ENCODE data around the gene RPS29.
"Not testable (repeated sequence)": the region's sequence is repeated elsewhere in the genome, so short reads cannot be mapped to it uniquely, and the experiment has no call there.

Gene RPS29

DNA sequence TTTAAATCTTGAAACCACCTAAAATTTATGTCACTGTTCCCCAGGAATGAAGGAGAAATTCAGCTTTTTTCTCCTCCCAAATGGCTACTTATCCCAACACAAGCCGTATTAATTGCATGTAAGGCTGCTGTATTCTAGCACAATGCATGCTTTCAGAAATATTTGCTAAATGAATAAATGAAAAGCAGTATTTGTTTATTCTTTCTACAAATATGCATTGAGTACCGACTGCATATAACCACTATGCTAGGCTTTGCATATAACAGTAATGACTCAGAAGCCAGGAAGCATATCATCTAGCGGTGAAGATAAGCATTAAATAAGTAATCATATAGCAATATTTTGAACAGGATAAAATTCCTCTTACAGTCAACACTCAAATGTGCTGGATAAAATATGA is 6.8 kb upstream of the RPS29 start:
- no peaks in the 10 kb centered on the region for H3K9me3 ChIP-seq (ENCODE audit: insufficient read depth, low read depth, low read length)
- H3K36me3 ChIP-seq (ENCODE audit: insufficient read depth, low read depth, low read length) = no peaks in the 10 kb centered on the region
- no peak overlapping the region for H3K27ac ChIP-seq (ENCODE audit: low read length)
- no peak overlapping the region for H3K4me3 ChIP-seq (ENCODE audit: low read length)
- H3K4me1 ChIP-seq (ENCODE audit: insufficient read depth, low read length) = no peaks in the 10 kb centered on the region
- H3K27me3 ChIP-seq (ENCODE audit: insufficient read depth, low read length) = no peaks in the 10 kb centered on the region
- no peak overlapping the region for H3K9ac ChIP-seq (ENCODE audit: low read depth, low read length)

DNA sequence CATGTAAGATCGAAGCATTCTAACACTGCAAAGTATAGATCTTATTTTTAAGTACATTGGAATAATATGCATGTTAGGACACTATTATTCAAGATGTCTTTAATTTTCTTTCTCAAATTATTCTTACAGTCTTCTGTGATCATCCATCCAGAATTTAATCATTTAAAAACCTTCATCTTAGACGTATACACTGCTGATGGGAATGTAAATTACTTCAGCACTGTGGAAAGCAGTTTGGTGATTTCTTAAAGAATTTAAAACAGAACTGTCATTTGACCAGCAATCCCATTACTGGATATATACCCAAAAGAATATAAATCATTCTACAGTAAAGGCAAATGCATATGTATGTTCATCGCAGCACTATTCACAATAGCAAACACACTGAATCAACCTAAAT is 3.2 kb upstream of the RPS29 start:
- H3K27ac ChIP-seq (ENCODE audit: low read length) = no peak overlapping the region

DNA sequence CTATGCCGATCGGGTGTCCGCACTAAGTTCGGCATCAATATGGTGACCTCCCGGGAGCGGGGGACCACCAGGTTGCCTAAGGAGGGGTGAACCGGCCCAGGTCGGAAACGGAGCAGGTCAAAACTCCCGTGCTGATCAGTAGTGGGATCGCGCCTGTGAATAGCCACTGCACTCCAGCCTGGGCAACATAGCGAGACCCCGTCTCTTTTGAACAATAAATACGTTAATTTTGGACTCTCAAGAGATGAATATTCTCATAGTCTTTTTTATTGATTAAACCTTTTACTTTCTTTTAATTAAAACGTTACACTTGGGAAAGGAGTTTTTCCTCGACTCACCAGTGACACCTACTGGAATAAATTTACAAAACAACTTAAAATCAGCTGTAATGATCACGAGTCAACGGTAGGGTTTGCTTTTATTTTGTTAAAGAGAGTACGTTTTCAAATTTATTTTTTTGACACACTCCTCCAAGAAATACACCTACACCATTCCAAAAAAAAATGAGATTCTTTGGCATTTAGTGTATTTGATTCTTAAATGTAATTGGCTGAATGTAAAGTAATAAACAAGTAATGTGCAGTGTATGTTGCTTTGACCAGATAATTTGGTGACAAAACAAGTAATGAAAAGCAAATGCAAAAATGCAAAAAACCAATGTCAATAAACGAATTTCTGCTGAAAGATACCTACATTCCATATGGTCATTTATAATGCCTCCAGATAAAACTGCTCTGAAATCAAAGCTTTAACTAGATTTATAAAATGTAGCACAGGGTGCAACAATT is 687 bp upstream of the RPS29 start:
- H3K4me1 ChIP-seq (ENCODE audit: insufficient read depth, low read length) = 0 out of 2 replicates have a peak, but pooled peaks cover 2% of the 10 kb centered on the region
- no peak overlapping the region for H3K9ac ChIP-seq (ENCODE audit: low read depth, low read length)
- H3K27ac ChIP-seq (ENCODE audit: low read length) = no peak overlapping the region
- no peaks in the 10 kb centered on the region for H3K27me3 ChIP-seq (ENCODE audit: insufficient read depth, low read length)
- peaks cover 43% of the 10 kb centered on the region for H3K36me3 ChIP-seq (ENCODE audit: insufficient read depth, low read depth, low read length)
- no peaks in the 10 kb centered on the region for H3K9me3 ChIP-seq (ENCODE audit: insufficient read depth, low read depth, low read length)
- peak overlapping the region; percentile 88 for H3K4me3 ChIP-seq (ENCODE audit: low read length)

More for the DNA sequence above, 3.2 kb upstream of the RPS29 start:
- no peaks in the 10 kb centered on the region for H3K27me3 ChIP-seq (ENCODE audit: insufficient read depth, low read length)
- peaks cover 17% of the 10 kb centered on the region for H3K36me3 ChIP-seq (ENCODE audit: insufficient read depth, low read depth, low read length)
- no peaks in the 10 kb centered on the region for H3K4me1 ChIP-seq (ENCODE audit: insufficient read depth, low read length)
- H3K9ac ChIP-seq (ENCODE audit: low read depth, low read length) = no peak overlapping the region
- no peaks in the 10 kb centered on the region for H3K9me3 ChIP-seq (ENCODE audit: insufficient read depth, low read depth, low read length)
- H3K4me3 ChIP-seq (ENCODE audit: low read length) = no peak overlapping the region

DNA sequence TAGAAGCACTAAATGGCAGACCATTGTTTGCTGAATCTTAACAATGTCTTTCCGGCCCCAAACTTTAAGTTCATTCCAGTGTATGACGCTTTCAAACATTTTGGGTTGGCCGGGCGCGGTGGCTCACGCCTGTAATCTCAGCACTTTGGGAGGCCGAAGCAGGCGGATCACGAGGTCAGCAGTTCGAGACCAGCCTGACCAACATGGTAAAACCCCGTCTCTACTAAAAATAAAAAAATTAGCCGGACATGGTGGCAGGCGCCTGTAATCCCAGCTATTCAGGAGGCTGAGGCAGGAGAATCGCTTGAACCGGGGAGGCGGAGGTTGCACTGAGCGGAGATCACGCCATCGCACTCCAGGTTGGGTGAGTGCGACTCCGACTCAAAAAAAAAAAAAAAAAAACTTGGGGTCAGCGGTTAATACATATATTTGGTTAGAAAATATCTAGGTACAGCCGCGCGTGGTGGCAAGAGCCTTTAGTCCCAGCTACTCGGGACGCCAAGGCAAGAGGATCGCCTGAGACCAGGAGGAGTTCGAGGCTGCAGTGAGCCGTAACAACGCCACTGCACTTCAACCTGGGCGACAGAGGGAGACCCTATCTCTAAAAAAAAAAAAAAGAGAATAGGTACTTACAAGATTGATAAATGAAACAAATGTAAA is 1.1 kb downstream of the RPS29 start:
- H3K27me3 ChIP-seq (ENCODE audit: insufficient read depth, low read length); H3K4me1 ChIP-seq (ENCODE audit: insufficient read depth, low read length); H3K9me3 ChIP-seq (ENCODE audit: insufficient read depth, low read depth, low read length): not testable (repeated sequence)
- H3K9ac ChIP-seq (ENCODE audit: low read depth, low read length) = peak overlapping the region; percentile 97
- peak overlapping the region; percentile 97 for H3K27ac ChIP-seq (ENCODE audit: low read length)
- H3K4me3 ChIP-seq (ENCODE audit: low read length) = peak overlapping the region; percentile 88
- H3K36me3 ChIP-seq (ENCODE audit: insufficient read depth, low read depth, low read length) = peaks cover 45% of the 10 kb centered on the region

DNA sequence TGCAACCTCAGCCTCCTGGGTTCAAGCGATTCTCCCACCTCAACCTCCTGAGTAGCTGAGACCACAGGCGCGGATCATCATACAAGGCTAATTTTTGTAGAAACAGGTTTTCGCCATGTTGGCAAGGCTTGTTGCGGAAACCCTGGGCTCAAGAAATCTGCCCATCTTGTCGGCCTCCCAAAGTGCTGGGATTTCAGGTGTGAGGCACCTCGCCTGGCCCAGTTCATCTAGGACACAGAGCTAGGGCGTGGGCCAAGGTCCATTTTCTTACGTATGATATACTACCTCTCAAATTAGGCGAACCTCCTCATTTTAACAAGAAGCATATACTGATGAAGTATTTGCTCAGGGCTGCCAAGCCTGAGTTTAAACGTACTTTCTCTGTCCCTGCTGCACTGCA is 2.1 kb downstream of the RPS29 start:
- Histone ChIP-seq H3K9me3 (ENCODE audit: insufficient read depth, low read depth, low read length) (no peaks in the 10 kb centered on the region), H3K27ac (ENCODE audit: low read length) (no peak overlapping the region), H3K4me3 (ENCODE audit: low read length) (peak overlapping the region; percentile 88), H3K9ac (ENCODE audit: low read depth, low read length) (peak overlapping the region; percentile 97; the same call in 1 of the 2 replicates), H3K36me3 (ENCODE audit: insufficient read depth, low read depth, low read length) (peaks cover 49% of the 10 kb centered on the region), H3K27me3 (ENCODE audit: insufficient read depth, low read length) (no peaks in the 10 kb centered on the region), H3K4me1 (ENCODE audit: insufficient read depth, low read length) (0 out of 2 replicates have a peak, but pooled peaks cover 2% of the 10 kb centered on the region)

DNA sequence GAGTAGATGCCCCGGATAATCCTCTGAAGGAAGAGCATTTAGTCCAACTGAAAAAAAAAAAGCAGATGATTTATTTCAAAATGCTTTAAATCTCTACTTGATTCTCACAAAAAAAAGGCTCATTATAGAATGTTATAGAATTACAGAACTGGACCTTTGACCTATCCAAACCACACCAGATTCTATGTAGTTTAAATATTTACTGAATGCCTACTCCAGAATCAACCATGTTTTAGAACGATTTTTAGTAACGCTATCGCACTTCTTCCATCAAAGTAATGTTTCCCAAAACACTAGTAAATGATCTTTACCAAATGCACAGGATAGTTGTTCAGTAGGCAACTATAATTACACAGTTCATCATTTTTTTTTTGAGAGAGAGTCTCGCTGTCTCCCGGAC is 2.6 kb downstream of the RPS29 start:
- Histone ChIP-seq H3K4me3 (ENCODE audit: low read length) (peak overlapping the region; percentile 88), H3K4me1 (ENCODE audit: insufficient read depth, low read length) (0 out of 2 replicates have a peak, but pooled peaks cover 2% of the 10 kb centered on the region), H3K27ac (ENCODE audit: low read length) (no peak overlapping the region), H3K36me3 (ENCODE audit: insufficient read depth, low read depth, low read length) (peaks cover 49% of the 10 kb centered on the region), H3K9me3 (ENCODE audit: insufficient read depth, low read depth, low read length) (no peaks in the 10 kb centered on the region), H3K9ac (ENCODE audit: low read depth, low read length) (peak overlapping the region; percentile 97; the same call in 1 of the 2 replicates), H3K27me3 (ENCODE audit: insufficient read depth, low read length) (no peaks in the 10 kb centered on the region)

DNA sequence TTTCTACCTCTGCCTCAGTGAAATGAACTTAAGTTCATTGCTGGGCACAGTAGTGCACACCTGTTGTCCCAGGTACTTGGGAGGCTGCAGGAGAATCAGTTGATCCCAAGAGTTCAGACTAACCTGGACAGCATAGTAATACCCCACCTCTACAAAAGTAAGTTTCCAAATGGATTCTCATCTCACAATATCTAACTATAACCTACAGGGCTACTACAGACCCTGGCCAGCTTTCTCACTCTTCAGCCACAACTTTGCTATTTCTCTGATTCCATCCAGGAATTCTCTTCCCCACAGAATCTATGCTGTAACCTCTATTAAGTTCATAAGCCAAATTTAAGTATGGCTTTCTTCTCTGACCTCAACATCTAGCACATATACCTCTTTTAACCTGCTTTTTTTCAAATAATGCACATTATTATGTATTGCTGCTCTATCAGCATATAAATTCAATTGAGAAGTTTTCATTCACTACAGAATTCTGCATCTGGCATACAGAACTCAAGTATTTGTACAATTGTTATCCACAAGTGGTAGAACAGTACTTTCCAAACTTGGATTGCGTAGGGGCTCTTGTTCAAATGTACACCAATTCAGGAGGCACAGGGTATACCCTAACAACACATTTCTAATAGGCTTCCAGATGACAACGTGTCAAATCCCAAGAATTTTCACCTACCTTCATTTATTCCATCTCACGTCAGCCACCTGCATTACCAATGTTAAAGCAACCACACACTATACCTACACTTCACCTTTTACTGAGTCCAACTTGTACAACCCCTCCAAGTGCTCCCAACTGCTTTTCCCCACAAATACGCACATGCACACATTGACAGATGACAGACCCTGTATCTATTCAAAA is 3.8 kb downstream of the RPS29 start:
- peak overlapping the region; percentile 97; the same call in 1 of the 2 replicates for H3K9ac ChIP-seq (ENCODE audit: low read depth, low read length)
- no peaks in the 10 kb centered on the region for H3K27me3 ChIP-seq (ENCODE audit: insufficient read depth, low read length)
- peak overlapping the region; percentile 88; the same call in 1 of the 2 replicates for H3K4me3 ChIP-seq (ENCODE audit: low read length)
- H3K36me3 ChIP-seq (ENCODE audit: insufficient read depth, low read depth, low read length) = peaks cover 58% of the 10 kb centered on the region
- 0 out of 2 replicates have a peak, but pooled peaks cover 2% of the 10 kb centered on the region for H3K4me1 ChIP-seq (ENCODE audit: insufficient read depth, low read length)
- H3K27ac ChIP-seq (ENCODE audit: low read length) = no peak overlapping the region
- H3K9me3 ChIP-seq (ENCODE audit: insufficient read depth, low read depth, low read length) = no peaks in the 10 kb centered on the region

DNA sequence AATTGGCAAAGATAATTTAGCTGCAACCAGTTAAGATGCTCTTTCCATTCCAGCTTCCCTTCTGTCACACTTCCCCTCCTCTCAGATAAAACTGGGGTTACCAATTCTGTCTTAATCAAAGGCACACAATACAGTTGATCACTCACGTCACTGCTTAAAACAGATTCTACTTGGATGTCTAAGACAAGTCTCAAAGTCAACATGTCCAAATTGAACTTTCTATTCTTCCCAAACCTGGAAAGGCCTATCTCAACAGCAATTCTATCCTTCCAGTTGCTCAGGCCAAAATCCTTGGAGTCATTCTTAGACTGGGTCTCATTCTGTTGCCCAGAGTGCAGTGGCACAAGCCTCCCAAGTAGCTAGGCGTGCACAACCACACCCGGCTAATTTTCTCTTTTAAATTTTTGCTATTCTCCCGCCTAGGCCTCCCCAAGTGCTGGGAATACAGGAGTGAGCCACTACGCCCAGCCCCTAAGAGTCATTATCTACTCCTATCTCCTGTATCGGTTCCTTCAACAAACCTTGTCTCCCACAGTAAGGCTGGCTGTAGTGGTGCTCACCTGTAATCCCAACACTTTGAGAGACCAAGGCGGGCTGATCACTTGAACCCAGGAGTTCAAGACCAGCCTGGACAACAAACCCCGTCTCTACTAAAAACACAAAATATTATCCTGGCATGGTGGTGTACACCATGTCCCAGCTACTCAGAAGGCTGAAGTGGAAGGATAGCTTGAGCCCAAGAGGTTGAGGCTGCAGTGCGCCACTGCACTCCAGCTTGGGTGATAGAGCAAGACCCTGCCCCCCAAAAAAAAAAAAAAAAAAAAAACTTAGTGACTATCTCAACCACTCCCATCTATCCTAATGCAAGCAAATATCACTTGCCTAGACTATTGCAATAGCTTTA is 4.7 kb downstream of the RPS29 start:
- Histone ChIP-seq H3K27ac (ENCODE audit: low read length) (peak overlapping the region; percentile 11), H3K36me3 (ENCODE audit: insufficient read depth, low read depth, low read length) (peaks cover 66% of the 10 kb centered on the region), H3K4me1 (ENCODE audit: insufficient read depth, low read length) (0 out of 2 replicates have a peak, but pooled peaks cover 2% of the 10 kb centered on the region), H3K9me3 (ENCODE audit: insufficient read depth, low read depth, low read length) (no peaks in the 10 kb centered on the region), H3K27me3 (ENCODE audit: insufficient read depth, low read length) (no peaks in the 10 kb centered on the region), H3K9ac (ENCODE audit: low read depth, low read length) (peak overlapping the region; percentile 97; the same call in 1 of the 2 replicates), H3K4me3 (ENCODE audit: low read length) (no peak overlapping the region)

DNA sequence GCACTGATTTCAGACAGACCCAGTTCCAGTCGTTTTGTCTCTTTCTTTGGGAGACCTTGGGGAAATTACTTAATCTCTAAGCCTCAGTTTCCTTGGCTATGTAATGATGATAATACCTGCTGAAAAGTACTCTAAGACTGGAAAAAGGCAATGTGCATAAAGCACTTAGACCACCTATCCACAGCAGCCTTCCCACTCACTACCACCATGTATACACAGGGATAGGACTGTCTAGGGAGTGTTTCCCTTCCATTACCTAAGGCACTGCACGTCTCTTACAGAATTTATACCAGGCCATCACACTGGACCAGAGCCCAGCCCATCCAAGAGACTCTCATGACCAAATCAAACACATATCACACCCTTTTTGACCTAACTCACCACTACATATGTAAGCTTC is 6.3 kb downstream of the RPS29 start:
- H3K9ac ChIP-seq (ENCODE audit: low read depth, low read length) = no peak overlapping the region
- no peak overlapping the region for H3K27ac ChIP-seq (ENCODE audit: low read length)
- peaks cover 61% of the 10 kb centered on the region for H3K36me3 ChIP-seq (ENCODE audit: insufficient read depth, low read depth, low read length)
- no peaks in the 10 kb centered on the region for H3K27me3 ChIP-seq (ENCODE audit: insufficient read depth, low read length)
- H3K4me1 ChIP-seq (ENCODE audit: insufficient read depth, low read length) = 0 out of 2 replicates have a peak, but pooled peaks cover 2% of the 10 kb centered on the region
- H3K4me3 ChIP-seq (ENCODE audit: low read length) = no peak overlapping the region
- H3K9me3 ChIP-seq (ENCODE audit: insufficient read depth, low read depth, low read length) = no peaks in the 10 kb centered on the region

DNA sequence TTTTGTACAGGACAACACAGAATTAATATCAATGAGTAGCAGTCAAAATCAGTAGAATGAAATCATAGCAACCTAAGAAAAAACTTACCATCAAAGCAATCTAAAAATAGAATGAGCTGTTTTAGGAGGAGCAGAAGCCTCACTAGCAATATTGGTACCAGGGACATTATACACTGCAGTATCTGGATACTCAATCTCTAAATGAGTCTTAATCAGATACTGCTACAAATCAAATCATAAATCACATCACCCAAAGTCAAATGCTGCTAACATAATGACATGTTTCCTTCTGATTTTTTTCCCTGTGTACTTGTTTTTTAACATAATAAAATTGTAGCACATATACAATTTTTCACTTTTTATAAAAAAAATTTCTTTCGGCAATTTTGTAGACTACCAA is 8.0 kb downstream of the RPS29 start:
- H3K4me3 ChIP-seq (ENCODE audit: low read length) = no peak overlapping the region
- no peaks in the 10 kb centered on the region for H3K27me3 ChIP-seq (ENCODE audit: insufficient read depth, low read length)
- H3K9ac ChIP-seq (ENCODE audit: low read depth, low read length) = no peak overlapping the region
- no peak overlapping the region for H3K27ac ChIP-seq (ENCODE audit: low read length)
- H3K9me3 ChIP-seq (ENCODE audit: insufficient read depth, low read depth, low read length) = no peaks in the 10 kb centered on the region
- H3K36me3 ChIP-seq (ENCODE audit: insufficient read depth, low read depth, low read length) = peaks cover 49% of the 10 kb centered on the region
- H3K4me1 ChIP-seq (ENCODE audit: insufficient read depth, low read length) = 0 out of 2 replicates have a peak, but pooled peaks cover 2% of the 10 kb centered on the region
